GM21717 (cell line): ENCODE data around the gene CEACAM16.

ENCODE experiments used
- ATAC-seq: cut with Tn5 transposase; IDR thresholded peaks from one replicate; pipeline ENCODE4 v1.9.1; 2021; ENCODE audit warnings: mild to moderate bottlenecking, moderate library complexity; ENCODE audit not compliant: unreplicated experiment

Gene CEACAM16

DNA sequence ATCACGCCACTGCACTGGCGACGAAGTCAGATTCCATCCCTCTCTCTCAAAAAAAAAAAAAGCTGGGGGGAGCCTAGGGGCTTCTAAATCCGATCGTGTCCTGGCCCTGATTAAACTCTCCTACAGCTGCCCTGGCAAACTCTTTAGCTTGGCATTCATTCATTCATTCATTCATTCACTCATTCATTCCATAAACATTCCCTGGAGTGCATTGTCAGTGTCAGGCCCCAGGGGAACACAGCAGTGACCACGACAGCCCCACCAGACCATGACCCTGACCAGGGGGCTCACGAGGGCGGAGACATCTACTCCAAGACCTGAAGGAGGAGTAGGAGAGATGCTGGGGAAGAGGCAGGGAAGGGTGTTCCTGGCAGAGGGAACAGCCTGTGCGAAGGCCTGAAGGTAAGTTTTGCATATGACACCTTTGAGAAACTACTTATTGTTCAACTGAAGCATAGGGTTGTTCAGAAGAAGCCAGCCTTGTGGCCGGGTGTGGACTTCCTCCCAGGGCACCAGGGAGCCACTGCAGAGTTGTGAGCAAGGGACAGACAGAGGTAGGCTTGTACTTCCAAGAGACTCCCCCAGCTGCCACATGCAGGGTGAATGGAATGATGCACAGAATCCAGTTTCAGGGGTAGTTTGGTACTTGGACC, 24.5 kb downstream of the CEACAM16 start:
- ATAC-seq: peak; percentile 22

DNA sequence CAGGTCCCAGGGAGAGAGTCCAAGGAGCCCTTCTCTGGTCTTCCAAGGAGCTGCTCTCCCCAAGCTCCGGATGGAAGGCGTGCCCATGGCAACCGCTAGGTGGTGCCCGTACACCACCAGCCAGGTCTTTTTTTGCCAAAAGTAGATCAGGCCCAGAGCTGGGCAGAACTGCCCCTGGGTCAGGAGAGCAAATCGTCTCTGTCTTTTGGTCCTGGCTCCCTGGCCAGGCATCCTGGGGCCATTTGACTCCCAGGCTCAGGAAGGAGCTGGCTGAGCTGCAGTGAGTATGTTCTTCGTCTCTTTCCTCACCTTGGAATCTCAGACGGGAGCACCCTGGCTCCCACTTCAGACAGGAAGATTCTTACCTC, 25.0 kb downstream of the CEACAM16 start:
- peak; percentile 51 for ATAC-seq

DNA sequence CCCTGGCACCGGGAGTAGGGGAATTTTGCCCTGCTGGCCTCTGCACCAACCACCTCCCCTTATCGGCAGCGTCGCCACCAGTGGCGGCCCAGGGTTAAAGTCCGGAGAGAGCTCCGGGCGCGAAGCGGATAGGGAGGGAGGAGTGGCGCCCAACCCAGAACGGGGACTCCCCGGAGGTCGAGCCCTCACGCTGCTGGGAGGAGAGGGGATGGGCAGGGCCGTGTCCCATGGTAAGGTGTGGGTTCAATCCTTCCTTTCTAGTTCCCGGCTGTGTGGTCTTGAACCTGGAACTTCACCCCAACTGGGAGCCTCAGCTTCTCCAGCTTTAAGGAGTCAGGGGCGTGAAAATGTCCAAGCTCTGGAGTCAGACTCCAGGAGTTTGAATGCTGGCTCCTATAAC, 26.3 kb downstream of the CEACAM16 start:
- no peak for ATAC-seq

DNA sequence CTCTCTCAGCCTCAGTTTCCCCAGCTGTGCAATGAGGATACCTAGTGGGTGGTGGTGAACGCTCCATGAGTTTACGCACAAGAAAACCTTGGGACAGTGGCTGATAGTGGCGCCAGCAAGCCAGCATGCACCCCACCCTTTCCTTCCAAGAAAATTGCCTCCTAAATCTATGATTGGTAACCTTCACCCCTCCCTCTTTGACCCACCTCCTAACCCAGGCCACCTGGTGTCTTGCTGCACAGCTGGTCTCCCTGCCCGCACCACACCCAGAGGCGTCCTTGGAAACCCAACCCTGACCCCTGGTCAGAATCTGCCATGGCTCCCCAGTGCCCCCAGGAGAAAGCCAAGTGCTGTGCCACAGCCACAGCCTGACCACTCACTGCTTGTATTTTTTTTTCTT, 26.7 kb downstream of the CEACAM16 start:
- no peak for ATAC-seq

DNA sequence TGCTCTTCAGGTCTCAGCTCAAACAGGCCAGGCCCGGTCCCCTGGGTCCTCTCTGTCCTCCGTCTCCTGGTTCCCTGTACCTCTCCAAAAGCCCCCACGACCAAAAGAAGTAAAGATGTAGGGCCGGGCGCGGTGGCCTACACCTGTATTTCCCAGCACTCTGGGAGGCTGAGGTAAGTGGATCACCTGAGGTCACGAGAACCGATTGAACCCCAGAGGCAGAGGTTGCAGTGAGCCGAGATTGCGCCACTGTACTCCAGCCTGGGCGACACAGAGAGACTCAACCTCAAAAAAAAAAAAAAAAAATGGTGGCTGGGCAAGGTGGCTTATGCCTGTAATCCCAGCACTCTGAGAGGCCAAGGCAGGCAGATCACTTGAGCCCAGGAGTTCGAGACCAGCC, 27.5 kb downstream of the CEACAM16 start:
- no peak for ATAC-seq

DNA sequence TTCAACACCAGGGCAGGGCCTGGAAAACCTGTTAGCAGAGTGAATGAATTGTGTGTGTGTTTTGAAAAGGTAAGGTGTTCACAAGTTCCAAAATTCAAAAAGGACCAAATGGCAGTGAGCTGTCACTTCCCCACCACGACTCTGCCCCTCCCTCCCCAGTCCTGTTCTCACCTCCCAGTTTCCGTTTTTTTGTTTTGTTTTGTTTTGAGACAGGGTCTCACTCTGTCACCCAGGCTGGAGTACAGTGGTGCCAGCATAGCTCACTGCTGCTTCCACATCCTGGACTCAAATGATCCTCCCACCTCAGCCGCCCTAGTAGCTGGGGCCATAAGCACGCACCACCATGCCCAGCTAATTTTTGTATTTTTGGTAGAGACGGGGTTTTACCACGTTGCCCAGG, 29.2 kb downstream of the CEACAM16 start:
- ATAC-seq: no peak

DNA sequence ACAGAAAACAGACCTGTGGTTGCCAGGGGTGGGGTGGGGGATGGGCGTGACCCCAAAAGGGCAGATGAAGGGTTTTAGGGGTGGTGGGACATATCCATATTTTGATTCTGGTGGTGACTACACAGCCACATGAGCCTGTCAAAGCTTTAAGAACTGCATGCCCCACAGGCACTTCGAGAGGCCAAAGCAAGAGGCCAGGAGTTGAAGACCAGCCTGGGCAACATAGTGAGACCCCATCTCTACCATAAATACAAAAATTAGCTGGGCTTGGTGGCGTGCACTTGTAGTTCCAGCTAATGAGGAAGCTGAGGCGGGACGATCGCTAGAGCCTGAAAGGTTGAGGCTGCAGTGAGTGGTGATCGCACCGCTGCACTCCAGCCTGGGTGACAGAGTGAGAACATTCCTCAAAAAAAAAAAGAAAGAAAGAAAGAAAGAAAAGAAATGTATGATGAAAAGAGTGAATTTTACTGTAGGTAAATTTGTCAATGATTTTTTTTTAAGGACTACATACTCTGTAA, 30.6 kb downstream of the CEACAM16 start:
- no peak for ATAC-seq

DNA sequence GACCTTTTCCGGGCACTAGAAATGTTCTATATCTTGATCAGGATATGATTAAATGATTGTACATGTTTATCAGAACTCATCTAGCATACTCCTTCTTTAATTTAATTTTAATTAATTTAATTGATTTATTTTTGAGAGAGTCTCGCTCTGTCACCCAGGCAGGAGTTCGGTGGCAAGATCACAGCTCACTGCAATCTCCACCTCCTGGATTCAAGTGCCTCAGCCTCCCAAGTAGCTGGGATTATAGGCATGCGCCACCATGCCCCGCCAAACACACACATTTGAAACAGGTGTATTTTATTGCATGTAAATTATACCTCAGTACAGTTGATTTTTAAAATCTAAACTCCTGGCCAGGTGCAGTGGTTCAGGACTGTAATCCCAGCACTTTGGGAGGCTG, 32.1 kb downstream of the CEACAM16 start:
- ATAC-seq: no peak

DNA sequence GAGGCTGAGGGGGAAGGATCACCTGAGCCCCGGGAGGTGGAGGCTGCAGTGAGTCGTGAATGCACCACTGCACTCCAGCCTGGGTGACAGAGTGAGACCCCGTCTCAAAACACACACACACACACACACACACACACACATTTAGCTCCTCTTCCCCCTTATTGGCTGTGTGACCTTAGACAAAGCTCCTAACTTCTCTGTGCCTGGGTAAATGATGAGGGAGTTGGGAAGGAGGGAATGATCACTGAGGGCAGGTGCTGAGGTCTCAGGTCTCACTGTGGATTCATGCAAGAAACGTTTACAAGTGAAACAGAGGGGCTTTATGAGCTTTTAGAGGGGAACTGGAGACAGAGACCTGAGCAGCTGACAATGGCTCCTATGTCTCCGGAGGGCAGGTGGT, 32.7 kb downstream of the CEACAM16 start:
- ATAC-seq: no peak

DNA sequence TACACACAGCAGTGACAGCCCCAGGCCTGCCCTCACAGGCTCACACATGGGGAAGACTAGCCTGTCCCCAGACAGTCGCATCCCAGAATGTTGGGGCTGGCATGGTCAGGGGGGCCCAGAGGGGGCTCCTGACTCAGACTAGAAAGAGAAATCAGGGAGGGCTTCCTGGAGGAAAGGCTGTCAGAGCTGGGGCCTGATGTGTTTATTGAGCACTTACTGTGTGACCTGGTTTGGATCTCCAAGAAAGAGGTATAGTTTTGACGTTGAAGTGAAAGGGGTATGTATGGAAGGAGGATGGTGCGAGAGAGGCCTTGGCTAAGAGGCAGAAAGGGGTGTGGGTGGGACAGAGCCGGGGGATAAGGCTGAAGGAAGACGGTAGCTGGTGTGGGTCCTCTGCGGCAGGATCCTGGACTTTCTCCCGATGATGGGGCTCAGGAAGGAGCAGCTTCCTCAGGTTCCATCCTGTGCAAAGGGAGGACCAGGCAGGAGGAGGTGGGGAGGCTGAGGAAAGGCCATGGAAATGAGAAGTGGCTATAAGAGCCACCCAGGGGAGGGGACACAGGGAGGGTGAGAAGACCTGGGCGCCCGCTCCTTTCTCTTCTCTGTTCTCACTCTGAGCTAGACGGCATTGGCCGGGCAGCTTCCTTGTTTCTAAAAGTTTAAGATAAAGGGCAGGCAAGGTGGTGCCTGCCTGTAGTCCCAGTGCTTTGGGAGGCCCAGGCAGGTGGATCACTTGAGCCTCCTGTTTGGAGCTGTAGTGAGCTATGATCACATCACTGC, 33.5 kb downstream of the CEACAM16 start:
- no peak for ATAC-seq

DNA sequence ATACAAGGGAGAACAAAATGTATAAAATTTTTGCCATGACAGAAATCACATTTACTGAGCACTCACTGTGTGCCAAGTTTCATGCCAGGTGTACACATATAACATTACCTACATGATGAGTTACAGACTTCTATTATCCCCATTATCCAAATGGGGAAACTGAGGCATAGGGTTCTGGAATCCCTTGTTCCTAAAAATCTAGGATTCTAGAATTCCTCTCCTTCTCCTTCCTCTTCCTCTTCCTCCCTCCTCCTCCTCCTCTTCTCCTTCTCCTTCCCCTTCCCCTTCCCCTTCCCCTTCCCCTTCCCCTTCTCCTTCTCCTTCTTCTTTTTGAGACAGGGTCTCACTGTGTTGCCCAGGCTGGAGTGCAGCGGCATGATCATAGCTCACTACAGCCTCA, 35.4 kb downstream of the CEACAM16 start:
- ATAC-seq: no peak

DNA sequence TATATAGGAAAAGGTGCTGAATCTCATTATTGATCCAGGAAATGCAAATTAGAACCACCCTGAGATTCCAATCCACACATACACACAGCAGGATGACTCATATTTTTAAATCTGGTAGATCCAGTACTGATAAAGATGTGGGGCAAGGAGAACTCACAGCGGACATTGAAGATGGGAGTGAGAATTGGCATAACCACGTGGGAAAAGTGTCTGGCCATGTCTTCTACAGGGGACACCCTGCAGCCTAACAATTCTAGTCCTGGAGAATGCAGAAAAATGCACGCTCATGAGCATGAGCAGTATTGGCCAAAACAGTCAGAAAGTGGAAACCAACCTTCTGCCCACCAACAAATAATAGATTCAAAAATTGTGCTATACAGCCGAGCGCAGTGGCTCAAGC, 36.1 kb downstream of the CEACAM16 start:
- no peak for ATAC-seq

DNA sequence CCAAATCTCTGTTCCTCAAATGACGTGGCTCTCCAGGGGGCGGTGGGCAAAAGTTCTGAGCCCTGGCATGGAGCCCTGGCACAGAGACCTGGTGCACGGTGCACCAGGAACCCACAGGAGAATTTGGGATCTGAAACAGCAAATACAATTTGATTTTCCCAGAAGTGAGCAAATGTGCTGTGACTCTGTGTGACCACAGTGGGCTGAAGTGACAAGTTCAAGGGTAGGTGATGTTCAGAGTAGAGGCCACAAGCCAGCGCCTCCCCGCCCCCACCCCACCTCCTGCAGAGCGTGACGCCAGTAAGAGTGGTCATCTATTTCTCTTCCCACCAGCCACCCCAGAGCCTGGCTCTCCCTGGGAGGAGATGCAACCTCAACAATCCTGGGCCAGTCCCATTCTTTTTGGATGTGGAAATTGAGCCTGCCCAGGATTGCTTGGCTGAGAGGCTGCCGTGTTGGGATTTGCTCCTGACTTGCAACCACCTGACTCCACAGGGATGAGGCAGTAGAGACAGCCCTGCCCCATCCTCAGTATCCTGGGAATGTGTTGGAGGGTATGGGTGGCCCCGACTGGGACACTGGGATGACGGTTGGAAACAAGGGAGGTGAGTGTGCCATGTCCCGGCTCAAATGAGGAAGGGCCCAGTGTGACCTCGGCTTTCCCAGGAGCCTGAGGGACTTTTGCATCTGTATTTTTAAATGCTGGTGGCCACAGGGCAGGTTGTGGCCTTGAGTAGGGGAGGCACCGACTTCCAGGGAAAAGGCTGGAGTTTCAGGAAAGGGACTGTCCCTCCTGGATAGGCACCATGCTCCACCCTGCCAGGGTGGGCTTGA, 38.5 kb downstream of the CEACAM16 start:
- no peak for ATAC-seq

DNA sequence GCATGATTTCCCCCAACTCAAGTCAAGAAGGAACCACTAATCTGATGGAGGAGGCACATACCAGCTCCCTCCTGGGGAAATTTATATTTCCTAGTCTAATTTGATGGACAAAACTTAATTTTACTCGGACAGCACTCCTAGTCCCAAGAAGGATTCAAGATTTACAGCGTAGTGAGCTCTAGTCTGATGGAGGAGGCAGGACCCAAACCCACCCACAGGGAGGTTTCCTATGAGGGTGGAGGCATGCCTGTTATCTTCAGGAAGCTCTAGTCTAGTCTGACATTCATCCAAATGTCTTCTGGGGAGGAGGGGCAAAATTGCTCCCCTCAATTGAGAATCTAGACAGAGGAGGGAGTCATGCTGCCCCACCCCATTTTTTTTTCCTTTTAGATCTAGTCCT, 39.2 kb downstream of the CEACAM16 start:
- ATAC-seq: no peak

DNA sequence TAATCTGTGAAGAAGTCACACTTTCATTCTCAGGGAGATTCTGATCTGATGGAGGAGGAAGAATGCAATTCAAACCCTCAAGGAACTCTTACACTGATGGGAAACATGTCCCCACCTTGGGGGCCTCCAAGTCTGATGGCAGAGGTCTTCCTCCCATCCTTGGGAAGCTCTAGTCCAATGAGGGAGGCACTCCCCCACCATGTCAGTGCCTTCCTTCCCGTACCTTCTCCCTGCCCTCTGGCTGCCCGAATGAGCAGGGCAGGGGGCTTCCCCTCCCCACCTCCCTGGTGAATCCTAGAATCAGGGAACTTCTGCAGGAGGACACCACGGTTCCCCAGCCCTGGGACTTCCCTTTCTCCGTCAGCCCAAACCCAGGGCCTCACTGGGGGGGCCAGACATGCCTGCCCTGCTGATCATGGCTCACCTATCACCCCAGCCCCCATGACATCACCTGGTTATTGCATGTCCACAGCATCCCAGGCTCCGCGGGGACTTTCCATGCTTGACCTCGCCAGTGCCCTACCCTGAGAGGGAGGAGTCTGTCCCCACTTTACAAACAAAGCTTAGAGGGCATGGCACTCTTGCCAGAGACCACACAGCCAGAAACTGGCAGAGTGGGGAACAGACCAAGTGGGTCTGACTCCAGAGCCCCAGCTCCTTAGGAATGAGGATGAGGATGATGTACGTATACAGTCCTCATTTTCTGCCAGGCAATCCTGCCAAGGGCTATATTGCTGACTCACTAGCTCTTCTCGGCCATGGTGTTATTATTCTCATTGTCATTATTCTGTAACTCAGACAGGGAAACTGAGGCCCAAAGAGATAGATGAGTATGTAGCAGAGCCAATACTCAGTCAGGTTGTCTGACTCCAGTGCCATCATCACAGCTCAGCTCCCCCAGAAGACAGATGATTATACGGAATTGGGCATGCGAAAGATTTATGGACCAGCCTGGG, 39.9 kb downstream of the CEACAM16 start:
- ATAC-seq: no peak

DNA sequence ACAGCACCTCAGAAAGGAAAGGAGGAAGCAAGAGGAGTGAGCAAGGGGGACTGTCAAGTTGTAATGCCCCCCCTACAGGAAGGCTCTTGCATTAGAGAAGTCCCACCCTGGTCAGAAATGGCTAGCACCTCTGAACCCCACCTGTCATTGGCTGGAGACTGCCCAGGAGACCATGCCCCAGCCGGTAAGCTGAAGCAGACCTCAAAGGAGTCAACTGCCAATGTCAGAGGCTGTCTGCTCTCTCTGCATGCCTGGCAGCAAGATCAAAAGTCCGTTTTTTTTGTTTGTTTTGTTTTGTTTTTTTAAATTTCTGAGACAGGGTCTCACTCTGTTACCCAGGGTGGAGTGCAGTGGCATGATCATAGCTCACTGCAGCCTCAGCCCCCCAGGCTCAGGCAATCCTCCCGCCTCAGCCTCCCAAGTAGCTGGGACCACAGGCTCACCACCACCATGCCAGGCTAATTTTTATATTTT, 41.4 kb downstream of the CEACAM16 start:
- no peak for ATAC-seq

DNA sequence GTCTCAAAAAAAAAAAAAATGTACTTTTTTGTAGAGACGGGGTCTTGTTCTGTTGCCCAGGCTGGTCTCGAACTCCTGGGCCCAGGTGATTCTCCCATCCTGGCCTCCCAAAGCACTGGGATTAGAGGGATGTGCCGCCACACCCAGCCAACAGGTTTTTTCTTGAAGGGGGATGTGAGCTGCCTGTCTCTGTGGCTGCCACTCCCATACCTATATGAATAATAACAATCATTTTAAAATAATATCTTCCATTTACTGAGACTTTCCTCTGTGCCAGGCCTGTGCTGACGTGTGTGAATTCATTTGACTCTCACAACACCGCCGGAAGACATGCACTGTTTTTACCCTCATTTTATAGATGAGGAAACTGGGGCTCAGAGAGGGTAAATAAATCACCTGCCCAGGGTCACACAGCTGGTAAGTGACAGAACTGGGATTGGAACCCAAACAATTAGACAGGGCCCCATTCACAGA, 42.3 kb downstream of the CEACAM16 start:
- no peak for ATAC-seq

DNA sequence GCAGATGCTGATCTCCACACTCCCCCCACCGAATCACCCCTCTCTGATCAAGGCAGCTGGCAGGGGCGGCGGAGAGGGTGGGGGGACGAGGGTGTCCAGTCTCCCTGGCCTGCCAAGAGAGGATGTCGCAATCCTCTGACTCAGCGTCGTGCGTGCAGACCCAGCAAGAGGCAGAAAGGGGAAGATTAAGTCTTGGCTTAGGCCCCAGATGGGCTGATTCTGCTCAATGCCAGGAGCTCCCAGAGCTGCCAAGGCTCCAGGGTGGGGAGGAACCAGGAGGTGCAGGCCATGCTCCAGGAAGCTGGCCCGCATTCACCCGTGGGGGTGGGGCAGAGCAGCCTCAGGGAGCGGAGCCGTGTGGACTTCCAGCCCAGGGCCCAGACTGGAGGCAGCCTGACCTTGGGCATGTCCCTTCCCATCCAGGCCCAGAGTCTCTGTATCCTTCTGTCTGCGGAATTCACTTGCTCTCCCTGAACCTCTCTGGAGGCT, 42.9 kb downstream of the CEACAM16 start:
- ATAC-seq: no peak

DNA sequence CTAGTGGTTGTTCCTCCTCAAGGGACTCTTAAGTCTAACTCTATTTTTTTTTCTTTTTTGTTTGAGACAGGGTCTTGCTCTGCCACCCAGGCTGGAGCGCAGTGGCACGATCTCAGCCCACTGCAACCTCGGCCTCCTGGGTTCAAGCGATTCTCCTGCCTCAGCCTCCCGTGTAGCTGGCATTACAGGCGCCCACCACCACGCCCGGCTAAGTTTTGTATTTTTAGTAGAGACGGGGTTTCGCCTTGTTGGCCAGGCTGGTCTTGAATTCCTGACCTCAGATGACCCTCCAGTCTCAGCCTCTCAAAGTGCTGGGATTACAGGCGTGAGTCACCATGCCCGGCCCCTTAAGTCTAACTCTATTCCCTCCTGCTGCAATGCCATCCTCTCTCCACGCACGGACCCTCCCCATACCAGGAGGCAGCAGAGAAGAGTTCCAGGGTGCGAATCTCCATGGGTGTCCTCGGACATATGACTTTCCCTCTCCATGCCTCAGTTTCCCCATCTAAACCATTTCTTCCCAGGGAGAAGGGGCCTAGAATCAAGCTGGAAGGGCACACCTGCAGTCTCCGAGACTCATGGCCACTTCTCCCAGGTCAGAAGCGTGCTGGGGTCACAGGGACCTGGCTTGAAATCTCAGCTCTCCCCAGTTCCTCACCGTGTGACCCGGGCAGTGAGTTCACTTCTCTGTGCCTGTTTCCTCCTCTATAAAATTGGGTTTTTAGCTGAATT, 43.5 kb downstream of the CEACAM16 start:
- ATAC-seq: no peak
